COR-L47 (cell line): ENCODE results near the gene ACCSL.

Experiments
- DNase-seq: peaks from one replicate; lab custom pipeline; 2025; lab: John Stamatoyannopoulos, UW

ACCSL gene

GRCh38 chr11:44047931-44048431 lies at the start of gene ACCSL:
Gene ACCSL (plus strand): TSS chr11:44047981. CDS start chr11:44048037, 56 bp downstream.
- no peak for DNase-seq

DNA sequence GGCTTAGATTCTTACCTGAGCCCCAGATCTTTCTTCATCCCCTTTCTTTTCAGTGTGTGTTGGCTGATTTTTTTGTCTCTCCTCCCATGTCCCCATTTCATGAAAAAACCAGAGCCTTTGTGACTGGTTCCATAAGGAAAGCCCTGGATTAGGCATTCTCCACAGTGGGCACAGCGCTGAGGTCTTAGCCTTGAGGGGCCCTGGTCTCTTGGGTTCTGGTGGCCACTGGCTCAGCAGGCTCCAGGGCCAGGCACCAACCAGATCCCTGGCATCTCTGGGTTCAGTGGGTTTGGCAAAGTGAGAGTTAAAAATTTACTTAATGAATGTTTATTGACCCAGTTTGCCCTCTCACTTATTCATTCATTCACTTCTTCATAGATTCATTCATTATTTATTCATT lies 49.5 kb upstream of the ACCSL start:
- DNase-seq: no peak

DNA sequence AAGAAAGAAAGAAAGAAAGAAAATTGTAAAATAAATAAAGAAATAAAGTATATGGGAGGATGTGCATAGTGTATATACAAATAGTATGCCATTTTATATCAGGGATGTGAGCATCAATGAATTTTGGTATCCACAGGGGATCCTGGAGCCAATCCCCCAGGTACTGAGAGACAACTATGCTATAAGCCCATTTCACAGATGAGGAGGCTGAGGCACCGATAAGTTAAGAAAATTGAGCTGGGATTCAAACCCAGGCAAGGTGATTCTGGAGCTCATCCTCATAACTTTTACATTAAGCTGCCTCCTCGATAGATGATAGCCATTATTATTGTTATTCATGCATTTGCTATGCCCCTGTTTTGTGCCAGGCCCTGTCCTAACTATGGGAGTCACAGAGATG lies 47.0 kb upstream of the ACCSL start:
- DNase-seq: no peak

DNA sequence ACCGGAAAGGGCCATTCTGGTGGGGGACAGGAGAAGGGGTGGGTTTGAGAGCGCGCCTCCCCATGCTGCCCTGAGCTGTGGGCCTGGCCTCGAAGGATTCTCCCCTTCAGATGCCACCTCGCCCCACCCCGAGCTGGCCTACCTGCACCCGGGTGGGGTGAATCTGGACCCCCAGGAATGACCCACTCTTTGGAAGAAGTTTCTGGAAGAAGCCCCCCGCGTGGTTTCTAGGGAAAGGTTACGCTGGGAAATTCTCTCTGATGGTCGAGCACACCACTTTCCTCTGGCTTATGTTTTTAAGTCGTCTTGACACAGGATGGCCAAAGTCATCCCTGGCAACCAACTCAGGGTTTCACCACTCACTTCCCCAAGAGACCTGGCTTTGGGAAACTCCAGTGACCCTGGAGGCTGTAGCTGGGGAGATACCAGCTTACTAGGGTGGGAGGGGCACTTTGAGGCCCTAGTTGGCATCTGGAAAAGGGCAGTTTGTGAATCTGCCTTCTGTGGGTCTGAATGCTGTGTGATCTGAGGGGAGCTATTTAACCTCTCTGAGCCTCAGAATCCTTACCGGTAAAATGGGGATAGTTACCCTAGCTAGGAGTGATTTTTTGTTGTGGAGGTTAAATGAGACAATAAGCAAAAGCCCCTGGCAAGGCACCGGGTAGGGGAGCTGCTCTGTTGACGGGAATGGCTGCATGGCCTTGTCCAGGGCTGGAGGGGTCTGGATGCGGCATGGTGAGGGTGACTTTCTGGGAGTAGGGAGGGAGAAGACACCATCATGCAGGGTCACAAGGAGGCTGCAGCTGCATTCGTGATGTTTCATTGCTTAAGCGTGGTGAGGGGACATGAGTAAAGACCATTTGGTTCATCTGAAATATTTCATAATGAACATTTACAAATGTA lies 45.3 kb upstream of the ACCSL start:
- no peak for DNase-seq

GRCh38 chr11:44003736-44004451 lies 43.9 kb upstream of the ACCSL start:
- no peak for DNase-seq

- DNase-seq: no peak
Measured at GRCh38 chr11:44004452-44005062, 43.2 kb upstream of the ACCSL start.

GRCh38 chr11:44005063-44005701 lies 42.6 kb upstream of the ACCSL start:
- peak; percentile 87 for DNase-seq

GRCh38 chr11:44005956-44006355 lies 41.8 kb upstream of the ACCSL start:
- no peak for DNase-seq

DNA sequence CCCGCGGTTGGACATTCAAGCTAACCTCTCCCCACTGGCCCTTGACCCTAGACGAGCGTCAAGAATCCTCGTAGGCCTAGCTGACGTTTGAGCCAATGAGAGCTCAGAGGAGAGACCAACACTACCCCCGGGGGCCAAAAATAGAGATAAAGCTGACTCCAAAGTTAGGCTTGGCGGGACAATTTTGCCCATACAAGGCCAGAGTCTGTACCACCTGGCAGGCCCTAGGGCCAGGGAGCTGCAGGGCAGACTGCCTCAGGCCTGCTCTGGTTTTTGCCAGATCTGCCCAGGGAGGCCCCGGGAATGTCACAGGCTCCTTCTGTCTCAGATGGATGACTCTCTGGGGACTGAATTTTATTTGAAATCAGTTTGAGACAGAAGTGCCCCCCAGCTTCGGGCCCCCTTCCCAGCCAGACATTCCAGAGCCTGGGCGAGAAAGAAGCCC lies 40.8 kb upstream of the ACCSL start:
- no peak for DNase-seq

- DNase-seq: no peak
Measured at GRCh38 chr11:44007481-44008087, 40.2 kb upstream of the ACCSL start.

DNA sequence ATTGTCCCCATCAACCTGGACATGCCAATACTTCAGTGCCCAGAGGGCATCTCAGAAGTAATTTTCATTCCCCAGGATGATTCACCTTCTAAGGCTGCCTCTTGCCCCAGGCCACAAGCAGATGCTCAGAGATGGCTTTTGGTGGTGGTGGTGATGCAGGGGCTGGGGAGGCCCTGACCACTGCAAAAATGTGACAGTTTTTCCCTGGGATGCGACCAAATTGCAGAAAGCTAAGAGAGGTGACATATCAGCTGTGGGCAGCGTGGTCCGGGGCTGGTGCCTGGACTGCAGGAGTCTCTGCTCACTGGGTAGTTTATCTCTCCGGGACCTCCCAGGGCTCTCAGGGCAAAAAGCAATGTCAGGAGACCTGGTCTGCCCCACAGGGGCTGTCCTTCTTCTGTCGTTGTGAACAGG lies 39.7 kb upstream of the ACCSL start:
- no peak for DNase-seq

DNA sequence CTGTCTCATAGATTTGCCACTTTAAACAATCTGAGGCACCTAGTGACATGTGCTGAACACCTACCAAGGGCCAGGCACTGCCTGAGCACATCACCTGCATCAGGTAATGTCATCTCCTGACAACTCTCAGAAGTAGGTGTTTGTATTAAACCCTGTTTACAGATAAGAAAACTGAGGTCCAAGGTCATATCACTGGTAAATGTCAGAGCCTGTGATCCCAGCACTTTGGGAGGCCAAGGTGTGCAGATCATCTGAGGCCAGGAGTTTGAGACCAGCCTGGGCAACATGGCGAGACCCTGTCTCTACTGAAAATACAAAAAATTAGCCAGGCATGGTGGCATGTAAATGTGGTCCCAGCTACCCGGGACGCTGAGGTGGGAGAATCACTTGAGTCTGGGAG lies 39.1 kb upstream of the ACCSL start:
- DNase-seq: no peak

GRCh38 chr11:44010789-44011251 lies 37.0 kb upstream of the ACCSL start:
- DNase-seq: no peak

DNA sequence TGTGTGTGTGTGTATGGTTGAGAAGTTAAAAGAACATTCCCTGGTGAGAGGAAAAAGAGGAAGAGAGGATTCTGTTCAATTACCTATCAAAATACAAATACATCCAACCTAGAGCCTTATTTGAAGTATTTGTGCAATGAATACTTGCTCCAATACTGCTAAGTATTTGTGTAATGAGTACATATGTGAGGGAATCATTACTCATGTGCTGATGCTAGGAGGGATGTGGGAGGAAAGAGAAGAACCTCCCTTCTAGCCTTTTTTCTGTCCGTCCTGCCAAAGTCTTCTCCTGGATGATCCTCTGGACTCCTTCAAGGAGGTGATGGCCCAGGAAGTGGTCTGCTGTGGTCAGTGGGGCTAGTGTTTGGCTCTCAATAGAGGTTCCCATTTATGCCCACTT lies 36.0 kb upstream of the ACCSL start:
- DNase-seq: no peak

DNA sequence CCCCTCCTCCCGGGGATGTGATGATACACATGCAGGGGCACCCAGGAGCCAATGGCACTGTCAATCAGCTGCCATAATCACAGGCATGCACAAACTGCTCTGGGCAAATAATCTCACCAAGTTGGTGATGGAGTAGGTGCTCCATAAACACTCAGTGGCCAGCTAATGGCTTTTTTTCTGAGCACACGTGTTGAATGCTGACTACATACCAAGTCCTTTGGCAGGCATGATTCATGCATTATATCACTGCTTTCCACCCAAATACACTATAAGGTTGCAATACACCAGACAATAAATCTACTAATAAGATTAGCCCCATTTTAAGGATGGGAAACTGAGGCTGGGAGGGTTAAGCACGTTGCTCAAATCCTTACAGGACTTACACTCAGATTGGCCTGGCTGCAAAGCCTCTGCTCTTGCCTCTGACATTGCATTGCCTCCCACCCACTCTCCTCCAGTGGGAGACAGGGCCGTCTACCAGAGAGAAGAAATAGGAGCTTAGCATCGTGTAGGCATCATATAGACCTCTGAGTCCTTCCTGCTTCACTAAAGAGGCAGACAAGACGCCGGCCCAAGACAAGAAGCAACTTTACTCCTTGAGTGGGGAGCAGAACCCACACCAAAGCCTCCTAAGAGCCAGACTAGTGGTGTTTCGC lies 32.7 kb upstream of the ACCSL start:
- DNase-seq: no peak

DNA sequence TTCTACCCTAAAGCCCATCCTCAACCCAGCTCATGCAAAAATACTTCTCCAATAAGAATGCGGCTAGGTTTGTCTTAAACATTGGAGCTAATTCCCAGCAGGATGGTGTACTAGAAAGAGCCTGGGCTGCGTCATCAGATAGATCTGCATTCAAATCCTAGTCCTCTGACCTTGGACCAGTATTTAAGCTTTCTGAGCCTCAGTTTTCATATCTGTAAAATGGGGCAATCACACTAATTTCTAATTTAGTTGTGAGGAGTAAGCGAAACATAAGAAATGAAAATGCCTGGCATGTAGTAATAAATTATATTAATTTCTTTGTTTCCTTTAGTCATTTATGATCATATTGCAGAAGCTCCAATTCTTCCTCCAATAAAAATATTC lies 32.2 kb upstream of the ACCSL start:
- no peak for DNase-seq

- DNase-seq: no peak
Measured at GRCh38 chr11:44016131-44016530, 31.6 kb upstream of the ACCSL start.

- no peak for DNase-seq
Measured at GRCh38 chr11:44016546-44017442, 31.0 kb upstream of the ACCSL start.

- peak; percentile 57 for DNase-seq
Measured at GRCh38 chr11:44017443-44018126, 30.2 kb upstream of the ACCSL start.
